ENCODE data around the gene WDR62.
"Not testable (repeated sequence)": the region's sequence is repeated elsewhere in the genome, so short reads cannot be mapped to it uniquely, and the experiment has no call there.

The WDR62 gene

DNA sequence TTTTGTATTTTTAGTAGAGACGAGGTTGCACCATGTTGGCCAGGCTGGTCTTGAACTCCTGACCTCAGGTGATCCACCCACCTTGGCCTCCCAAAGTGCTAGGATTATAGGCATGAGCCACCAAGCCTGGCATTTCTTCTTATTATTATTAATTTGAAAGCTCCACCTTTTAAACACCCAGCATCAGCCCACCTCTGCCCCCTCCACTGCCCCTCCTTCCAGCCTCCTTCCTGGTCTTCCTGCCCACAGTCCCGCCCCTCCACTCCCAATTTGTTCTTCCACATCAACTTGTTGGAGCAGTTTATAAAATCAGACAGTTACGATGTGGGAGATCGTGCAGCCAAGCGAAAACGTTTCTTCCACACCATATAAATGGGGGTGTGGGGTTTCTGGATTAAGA lies 14.2 kb upstream of the WDR62 start:
- DNase-seq (ENCODE audit: low read depth): no peak

DNA sequence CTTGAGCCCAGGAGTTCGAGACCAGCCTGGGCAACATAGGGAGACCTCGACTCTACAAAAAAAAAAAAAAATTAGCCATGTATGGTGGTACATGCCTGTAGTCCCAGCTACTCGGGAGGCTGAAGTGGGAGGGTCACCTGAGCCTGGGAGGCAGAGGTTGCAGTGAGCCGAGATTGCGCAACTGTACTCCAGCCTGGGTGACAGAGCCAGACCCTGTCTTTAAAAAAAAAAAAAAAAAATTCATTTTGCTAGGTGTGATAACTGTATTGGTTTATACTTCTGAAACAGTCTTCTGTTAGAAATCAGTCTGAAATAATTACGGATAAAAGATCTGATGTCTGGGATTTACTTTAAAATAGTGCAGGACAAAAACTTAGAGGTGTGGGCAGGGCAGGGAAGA lies 13.6 kb upstream of the WDR62 start:
- not testable (repeated sequence) for DNase-seq (ENCODE audit: low read depth)

DNA sequence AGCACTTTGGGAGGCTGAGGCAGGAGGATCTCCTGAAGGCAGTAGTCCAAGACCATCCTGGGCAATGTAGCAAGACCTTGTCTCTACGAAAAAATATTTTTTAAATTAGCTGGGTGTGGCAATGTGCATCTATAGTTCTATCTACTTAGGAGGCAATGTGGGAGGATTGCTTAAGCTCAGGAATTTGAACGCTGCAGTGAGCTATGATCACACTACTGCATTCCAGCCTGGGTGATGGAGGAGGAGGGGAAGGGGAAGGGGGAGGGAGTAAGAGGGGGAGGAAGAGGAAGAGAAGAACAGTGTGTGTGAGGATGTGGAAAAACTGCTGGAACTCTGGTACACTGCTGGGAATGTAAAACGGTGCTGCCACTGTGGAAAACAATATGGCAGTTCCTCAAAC lies 12.9 kb upstream of the WDR62 start:
- DNase-seq (ENCODE audit: low read depth): no peak

DNA sequence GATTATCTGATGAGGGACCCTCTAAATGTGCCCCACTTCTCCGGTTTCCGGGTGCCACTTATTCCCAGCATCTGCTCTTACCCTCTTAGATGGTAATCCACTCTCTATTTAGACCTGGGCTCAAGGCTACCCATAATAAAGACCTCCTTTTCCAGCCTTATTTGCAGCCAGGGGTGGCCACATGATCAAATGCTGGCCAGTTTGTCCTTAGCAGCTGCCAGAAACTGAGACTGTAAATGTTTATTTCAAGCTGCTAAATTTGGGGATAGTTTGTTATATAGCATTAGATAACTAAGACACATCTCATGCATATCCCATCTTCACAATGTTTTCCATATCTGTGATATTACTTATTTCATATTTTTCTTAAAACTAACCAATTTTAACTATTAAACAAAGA lies 10.7 kb upstream of the WDR62 start:
- DNase-seq (ENCODE audit: low read depth): no peak

DNA sequence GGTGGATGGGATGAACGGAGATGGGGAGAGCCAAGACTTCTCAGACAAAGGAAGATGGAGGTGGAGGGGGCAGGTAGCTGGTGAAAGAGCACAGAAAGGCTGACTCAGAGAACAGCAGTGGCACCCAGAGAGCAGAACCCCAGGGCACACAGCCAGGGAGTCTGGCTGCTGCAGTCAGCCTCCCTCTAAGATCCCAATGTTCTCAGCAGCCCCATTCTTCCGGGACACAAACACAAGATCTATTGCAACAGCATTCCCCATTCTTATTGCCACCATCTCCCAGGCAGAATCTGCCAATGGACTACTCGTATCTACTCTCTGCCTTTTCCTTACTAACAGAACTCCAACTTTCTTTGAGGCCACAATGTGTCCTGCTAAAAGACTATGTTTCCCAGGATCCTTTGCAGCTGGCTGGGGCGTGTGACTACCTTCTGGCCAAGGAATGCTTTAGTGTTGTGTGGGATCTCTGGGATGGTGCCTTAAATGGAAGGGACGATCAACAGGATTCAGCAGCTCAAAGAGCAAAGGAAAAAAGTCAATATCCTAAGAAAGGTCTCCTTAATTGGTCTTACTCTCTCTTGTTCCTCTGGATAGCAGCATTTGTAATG lies 8.2 kb upstream of the WDR62 start:
- no peak for DNase-seq (ENCODE audit: low read depth)

DNA sequence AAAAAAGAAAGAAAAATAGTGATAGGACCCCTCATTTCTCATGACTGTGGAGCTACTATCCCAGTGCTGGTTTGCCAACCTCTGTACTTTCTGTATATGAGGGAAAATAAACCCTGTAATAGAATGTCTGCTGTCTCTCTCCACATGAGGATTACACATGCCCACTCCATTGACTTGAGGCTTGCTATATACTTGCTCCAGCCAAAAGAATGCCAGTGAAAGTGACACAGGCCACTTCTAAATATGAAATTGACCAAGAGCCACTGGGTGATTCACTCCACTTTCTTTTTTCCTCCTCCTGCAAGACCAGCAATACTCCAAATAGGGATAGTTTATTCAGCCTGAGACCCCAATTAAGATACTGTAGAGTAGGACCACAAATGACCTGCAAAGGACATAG lies 6.9 kb upstream of the WDR62 start:
- no peak for DNase-seq (ENCODE audit: low read depth)

DNA sequence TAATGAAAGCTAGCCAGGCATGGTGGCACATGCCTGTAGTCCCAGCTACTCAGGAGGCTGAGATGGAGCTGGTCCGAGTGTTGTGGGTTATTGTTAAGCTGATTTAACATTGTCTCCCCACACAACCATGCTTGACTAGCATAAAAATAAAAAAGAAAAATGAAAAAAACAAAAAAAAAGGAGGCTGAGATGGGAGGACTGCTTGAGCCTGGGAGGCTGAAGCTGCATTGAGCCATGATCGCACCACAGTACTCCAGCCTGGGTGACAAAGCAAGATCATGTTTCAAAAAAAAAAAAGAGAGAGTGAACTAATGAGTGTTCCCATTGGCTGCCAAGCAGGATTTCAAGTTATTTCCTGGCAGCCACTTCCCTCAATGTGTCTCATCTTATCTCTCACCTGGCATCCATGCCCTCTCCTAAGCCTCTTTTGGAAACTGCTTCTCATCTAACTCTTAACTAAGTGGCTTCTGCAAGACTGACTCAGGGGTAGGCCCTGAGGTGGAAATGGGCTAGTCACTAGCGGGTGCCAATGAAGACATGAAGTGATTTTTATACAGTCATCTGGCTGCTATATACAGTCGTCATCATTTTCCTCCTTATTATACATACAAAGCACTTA lies 5.5 kb upstream of the WDR62 start:
- no peak for DNase-seq (ENCODE audit: low read depth)

DNA sequence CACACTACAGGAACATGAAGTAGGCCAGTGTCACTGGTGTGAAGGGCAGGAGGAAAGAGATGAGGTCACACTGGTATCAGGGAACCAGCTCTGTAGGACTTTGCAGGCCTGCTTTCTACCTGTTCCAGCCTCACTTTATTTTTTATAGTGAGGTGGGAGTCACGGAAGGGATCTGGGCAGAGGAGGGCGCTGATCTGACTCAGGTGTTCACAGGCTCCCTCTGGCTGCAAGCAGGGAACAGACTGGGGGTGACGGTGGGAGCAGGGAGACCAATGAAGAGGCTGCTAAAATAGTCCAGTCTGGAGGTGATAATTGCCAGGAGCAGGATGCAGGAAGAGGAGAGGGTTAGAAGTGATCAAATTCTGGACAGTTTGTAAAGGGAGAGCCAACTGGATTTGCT lies 3.5 kb upstream of the WDR62 start:
- DNase-seq (ENCODE audit: low read depth): no peak

DNA sequence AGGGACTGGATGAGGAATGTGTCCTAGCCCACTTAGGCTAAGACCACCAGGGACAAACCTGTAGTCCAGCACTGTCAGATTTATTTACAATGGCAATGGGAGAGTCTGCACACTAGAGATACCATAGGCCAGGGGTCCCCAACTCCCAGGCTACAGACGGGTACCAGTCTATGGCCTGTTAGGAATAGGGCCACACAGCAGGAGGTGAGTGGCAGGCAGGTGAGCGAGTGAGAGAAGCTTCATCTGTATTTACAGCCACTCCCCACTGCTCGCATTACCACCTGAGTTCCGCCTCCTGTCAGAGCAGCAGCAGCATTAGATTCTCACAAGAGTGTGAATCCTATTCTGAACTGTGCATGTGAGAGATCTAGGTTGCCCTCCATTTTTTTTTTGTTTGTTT lies 3.1 kb upstream of the WDR62 start:
- no peak for DNase-seq (ENCODE audit: low read depth)

DNA sequence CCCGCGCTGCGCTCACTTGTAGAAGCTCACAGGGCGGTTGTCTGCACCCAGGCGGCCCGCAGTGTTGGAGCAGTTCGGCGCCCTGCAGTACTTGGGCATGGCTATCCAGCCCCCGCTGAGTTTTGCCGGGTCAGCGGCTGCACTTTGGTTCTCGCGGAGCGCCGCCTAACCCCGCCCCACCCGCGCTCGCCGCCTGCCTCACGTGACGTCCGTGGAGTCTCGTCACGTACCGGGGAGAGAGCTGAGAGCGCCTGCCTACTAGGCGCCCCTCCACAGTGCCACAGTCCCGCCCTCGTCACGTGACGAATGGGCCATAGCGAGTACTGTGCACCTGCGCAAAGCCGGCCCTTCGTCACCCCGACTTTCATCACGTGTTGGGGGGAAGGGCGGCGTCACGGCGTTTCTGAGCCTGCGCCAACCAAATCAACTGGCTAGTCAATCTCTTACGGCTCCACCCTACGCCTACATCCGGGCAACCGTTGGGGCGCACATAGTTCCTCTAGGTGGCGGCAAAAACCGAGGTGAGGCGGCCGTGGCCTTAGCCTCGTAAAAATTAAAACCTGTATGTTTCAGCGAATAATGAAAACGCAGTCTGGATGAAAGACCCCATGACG lies 471 bp upstream of the WDR62 start, which contains the start of gene THAP8:
Gene THAP8 (minus strand): TSS at position 167 of the 614 bp plus-strand sequence. CDS start 68 bp downstream, at position 99.
- DNase-seq (ENCODE audit: low read depth): peak; percentile 100

DNA sequence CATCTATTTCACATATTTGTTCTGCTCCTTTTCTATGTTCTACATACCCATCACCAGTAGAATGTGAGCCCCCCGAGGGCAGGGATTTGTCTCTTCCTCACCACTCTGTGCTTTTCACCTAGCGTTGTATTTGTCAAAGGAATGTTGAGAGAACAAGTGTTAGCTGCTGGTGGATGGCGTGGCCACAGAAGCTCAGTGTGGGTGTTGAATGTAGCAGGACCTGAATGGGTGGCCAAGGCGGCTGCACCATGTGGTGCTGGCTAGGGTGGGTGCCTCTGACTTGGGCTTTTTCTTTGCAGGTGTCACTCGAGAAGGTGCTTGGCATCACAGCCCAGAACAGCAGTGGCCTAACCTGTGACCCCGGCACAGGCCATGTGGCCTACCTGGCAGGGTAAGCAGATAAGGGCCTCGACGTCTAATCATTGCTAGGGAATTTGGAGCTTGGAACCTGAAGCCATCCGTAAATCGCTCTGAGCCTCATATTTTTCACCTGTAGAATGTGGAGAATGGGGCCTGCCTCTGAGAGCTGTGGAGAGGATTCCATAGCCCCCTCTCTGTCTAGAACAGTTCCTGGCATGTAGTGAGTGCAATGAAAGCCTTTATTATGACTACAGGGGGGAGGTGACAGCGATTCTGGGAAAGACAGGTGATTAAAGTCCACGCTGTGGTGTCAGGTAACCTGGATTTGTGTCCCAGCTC lies 3.9 kb downstream of the WDR62 start:
- no peak for DNase-seq (ENCODE audit: low read depth)

DNA sequence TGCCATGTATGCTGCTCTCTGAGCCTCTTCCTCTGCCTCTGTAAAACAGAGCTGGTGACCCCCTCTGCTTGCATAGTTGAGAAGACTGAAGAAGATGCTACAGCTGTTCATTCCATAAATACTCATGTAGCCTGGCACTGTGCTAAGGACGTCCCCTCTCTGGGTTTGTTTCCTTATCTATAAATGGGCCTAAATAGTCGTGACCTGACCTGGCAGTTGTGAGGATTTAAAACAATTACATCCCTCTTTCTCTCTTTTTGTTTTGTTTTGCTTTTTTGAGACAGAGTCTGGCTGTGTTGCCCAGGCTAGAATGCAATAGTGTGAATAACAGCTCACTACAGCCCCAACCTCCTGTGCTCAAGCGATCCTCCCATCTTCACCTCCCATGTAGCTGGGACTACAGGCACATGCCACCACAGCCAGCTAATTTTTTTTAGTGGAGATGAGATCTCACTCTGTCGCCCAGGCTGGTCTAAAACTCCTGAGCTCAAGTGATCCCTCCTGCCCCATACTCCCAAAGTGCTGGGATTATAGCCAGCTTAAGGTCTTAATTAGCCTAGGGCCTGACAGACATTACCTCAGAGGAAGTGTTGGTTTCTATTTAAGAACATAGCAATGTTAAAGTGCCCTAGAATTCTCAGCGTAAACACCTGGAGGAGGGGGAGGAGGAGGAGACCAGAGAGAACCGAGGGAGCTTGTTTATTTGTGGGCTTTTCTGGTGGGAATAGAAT lies 4.6 kb downstream of the WDR62 start:
- DNase-seq (ENCODE audit: low read depth): no peak

DNA sequence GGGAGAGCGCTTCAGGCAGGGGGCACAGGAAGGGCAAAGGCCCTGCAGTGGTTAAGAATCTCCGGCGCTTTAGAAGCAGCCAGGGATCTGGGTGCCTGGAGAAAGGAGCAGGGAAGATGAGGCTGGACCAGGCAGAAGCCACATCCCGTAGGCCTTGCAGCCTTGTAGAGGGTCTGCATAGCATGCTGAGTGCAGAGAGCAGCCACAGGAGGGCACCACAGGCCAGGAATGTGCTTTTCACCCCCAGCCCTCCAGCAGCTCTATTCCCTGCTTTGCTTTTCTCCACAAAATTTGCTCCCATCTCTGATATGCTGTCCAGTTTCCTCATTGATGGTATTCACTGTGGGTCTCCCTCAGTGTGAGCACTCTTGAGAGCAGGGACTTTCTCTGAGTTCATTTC lies 5.7 kb downstream of the WDR62 start:
- DNase-seq (ENCODE audit: low read depth): no peak

DNA sequence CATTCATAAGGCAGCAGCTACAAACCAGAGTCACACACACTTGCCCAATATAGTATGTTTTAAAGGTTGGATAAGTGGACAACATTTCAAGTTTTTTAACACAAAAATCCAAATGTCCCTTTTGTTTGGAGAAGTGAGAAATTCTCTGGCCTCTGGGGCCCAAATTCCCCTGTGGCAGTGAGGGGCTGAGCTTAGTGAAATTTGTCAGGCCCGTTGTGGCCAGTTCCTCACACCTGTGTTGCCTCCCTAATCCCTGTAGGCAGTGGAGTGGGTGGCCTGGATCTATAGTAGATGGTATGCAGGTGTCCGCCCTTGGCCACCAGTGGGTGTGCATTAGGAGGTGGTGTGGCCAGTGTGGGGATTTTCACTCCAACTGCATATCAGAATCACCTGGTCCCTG lies 6.7 kb downstream of the WDR62 start:
- DNase-seq (ENCODE audit: low read depth): no peak

DNA sequence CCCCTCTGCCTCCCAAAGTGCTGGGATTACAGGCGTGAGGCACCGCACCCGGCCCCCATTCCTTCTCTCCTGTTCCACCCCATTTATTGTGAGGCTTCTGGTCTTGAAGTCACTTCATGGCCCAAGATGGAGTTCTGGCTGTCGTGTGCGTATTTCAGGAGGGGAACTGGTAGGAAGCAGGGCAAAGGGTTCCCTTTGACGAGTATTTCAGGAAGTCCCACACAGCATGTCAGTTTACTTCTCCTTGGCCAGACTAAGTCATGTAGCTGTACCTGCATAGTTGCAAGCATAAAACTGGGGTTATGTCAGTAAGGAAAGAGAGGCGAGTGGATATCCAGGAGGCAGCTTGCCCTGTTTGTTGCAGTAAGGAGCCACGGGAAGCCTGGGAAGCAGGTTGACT lies 10.1 kb downstream of the WDR62 start:
- no peak for DNase-seq (ENCODE audit: low read depth)

DNA sequence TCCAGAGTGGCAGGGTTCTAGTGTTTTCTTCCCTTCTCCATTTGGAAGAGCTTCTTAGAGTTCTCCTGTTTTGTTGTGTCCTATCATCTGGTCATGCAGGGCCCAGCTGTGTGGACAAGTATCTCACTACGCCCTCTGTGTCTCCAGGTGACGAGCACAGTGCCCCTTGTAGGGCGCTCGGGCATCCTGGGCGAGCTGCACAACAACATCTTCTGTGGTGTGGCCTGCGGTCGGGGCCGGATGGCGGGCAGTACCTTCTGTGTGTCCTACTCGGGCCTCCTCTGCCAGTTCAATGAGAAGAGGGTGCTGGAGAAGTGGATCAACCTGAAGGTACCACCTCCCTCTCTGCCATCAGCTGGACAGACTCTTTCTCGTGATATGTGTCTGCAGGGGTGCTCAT lies 13.0 kb downstream of the WDR62 start:
- DNase-seq (ENCODE audit: low read depth): no peak

DNA sequence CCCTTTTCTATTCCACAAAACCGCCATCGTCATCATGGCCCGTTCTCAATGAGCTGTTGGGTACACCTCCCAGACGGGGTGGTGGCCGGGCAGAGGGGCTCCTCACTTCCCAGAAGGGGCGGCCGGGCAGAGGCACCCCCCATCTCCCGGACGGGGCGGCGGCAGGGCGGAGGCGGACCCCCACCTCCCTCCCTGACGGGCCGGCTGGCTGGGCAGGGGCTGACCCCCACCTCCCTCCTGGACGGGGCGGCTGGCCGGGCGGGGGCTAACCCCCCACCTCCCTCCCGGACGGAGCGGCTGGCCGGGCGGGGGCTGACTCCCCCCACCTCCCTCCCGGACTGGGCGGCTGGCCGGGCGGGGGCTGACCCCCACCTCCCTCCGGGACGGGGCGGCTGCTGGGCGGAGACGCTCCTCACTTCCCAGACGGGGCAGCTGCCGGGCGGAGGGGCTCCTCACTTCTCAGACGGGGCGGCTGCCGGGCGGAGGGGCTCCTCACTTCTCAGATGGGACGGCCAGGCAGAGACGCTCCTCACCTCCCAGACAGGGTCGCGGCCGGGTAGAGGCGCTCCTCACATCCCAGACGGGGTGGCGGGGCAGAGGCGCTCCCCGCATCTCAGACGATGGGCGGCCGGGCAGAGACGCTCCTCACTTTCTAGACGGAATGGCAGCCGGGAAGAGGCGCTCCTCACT lies 14.3 kb downstream of the WDR62 start:
- DNase-seq (ENCODE audit: low read depth): not testable (repeated sequence)

DNA sequence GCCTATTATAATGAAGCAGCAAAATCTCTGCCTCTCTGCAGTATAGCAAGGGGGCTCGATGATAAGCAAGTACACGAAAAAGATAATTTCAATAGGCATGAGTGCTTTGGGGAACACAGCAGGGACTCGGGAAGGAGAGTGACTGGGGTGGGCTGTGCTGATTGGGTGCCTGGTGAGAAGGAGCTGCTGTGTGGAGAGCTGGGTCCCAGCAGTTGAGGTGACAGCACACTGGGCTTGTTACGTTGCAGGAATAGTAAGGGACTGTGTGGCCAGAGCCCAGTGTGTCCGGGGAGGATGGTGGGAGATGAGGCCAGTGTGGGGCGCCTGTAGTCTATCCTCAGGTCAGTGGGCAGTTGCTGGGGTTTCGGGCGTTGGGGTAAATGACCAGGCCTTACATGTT lies 17.4 kb downstream of the WDR62 start:
- DNase-seq (ENCODE audit: low read depth): no peak

DNA sequence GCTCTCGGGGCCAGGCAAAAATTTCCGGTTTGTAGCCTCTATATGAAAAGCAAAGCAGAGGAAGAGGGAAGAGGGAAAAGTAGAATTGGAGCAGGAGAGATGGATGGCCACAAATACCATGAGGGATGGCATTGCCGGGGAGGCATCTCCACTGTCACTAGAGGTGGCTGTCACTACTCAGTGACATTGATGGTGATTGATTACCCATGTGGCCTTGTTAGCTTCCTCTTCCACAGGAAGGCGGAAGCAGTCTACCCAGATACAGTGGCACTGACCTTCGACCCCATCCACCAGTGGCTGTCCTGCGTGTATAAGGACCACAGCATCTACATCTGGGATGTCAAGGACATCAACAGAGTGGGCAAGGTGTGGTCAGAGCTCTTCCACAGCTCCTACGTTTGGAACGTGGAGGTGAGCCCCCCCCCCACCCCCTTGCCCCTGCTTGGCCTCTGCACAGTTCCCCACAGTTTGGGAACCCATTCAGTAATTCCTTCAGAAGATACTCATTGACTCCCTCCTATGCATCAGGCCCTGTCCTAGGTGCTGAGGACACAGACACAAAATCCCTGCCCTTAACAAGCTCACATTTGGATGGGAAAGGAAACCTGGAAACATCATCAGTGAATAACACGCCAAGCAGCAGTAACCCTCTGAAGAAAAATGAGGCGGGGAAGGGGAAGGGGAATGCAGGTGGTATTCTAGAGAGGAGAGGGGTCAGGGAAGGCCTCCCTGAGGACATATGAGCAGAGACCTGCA lies 18.6 kb downstream of the WDR62 start:
- no peak for DNase-seq (ENCODE audit: low read depth)

DNA sequence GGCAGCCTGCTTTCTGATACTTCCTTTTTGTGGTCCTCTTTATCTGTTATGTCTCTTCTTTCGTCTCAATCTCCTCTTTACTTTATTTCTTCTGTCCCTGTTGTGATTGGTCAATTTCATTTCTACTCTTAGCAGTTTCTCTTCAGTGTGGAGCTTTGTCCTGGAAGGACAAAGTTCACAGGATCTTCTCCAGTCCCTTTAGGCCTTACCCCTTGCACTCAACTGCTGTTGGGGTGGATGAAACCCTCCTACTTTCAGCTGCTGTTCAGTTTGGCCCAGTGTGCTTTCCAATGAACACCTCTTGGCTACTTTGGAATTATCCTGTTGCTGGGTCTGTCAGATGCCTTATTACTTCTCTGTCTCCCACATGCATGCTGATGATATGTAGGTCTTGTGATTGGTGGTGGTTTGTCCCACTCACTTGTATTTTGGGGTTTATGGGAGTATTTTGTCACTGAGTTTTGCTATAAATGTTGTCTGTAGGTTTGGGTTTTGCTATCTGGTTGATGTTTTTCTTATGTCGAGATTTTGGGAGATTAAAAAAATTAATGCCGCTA lies 24.8 kb downstream of the WDR62 start:
- no peak for DNase-seq (ENCODE audit: low read depth)

DNA sequence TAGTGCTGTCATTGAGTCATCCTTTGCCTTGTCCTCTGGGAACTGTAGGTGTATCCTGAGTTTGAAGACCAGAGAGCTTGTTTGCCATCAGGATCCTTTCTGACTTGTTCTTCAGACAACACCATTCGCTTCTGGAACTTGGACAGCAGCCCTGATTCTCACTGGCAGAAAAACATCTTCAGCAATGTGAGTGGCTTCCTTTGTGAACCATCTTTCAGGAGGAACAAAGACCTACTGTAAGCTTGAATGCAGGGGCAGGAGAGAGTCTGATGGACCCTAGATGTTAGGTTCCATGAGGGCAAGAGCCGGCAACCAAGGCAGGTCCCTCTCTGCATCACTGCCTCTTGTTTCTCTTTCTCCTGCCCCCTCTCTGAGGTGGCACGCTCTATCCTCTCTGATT lies 26.7 kb downstream of the WDR62 start:
- DNase-seq (ENCODE audit: low read depth): no peak

Measured in stimulated activated CD8-positive, alpha-beta memory T cell treated with anti-CD3 and anti-CD28 coated beads, Interleukin-7, amount 100 ng/mL, for 24 hours (primary cell).